GM23248 (cell line): Measurements from ENCODE around the gene STON2. TPM values are rescaled to one million over a fixed set of nuclear protein-coding genes. Genes with fewer than 3 reads are reported as not detected.
A peak's percentile ranks its signal among the peaks of the same experiment; 100 is the strongest.

ENCODE experiments used
- DNase-seq: peaks from one replicate; pipeline ENCODE4 v3.0.0-alpha.2; 2015
- H2AFZ ChIP-seq: fragments of 200-600 bp; sonication (generic); 2 replicates; pipeline ENCODE4 v1.6.1; 2016; ENCODE audit warnings: antibody characterized with exemption
- H3F3A ChIP-seq: fragments of 200-600 bp; sonication (generic); 2 replicates; pipeline ENCODE4 v1.6.1; 2016; ENCODE audit warnings: mild to moderate bottlenecking, antibody characterized with exemption, mixed run types; ENCODE audit not compliant: insufficient read depth
- H3K27ac ChIP-seq: fragments of 200-600 bp; sonication (generic); 2 replicates; pipeline ENCODE4 v1.5.1; 2016; ENCODE audit warnings: mild to moderate bottlenecking
- H3K27me3 ChIP-seq: fragments of 200-600 bp; sonication (generic); replicated peaks from 2 replicates; pipeline ENCODE4 v1.6.1; 2016; ENCODE audit warnings: mild to moderate bottlenecking; ENCODE audit not compliant: insufficient read depth
- H3K36me3 ChIP-seq: fragments of 200-600 bp; sonication (generic); 2 replicates; pipeline ENCODE4 v1.6.1; 2016; ENCODE audit warnings: low read depth, mild to moderate bottlenecking
- H3K4me1 ChIP-seq: fragments of 200-600 bp; sonication (generic); 2 replicates; pipeline ENCODE4 v1.6.1; 2016; ENCODE audit warnings: mild to moderate bottlenecking; ENCODE audit not compliant: insufficient read depth
- H3K4me2 ChIP-seq: fragments of 200-600 bp; sonication (generic); one replicate; pipeline ENCODE4 v1.6.1; 2016; ENCODE audit warnings: mild to moderate bottlenecking; ENCODE audit not compliant: unreplicated experiment
- H3K4me3 ChIP-seq: fragments of 200-600 bp; sonication (generic); 2 replicates; pipeline ENCODE4 v1.5.1; 2016; ENCODE audit warnings: mild to moderate bottlenecking
- H3K79me2 ChIP-seq: fragments of 200-600 bp; sonication (generic); 2 replicates; pipeline ENCODE4 v1.6.1; 2016; ENCODE audit warnings: mild to moderate bottlenecking; ENCODE audit not compliant: insufficient read depth
- H3K9ac ChIP-seq: fragments of 200-600 bp; sonication (generic); 2 replicates; pipeline ENCODE4 v1.6.1; 2016; ENCODE audit warnings: mild to moderate bottlenecking
- H3K9me2 ChIP-seq: fragments of 200-600 bp; sonication (generic); 2 replicates; pipeline ENCODE4 v1.6.1; 2016; ENCODE audit warnings: mixed run types, mild to moderate bottlenecking, moderate library complexity; ENCODE audit not compliant: insufficient read depth
- H3K9me3 ChIP-seq: fragments of 200-600 bp; sonication (generic); one replicate; pipeline ENCODE4 v1.6.1; 2017; ENCODE audit warnings: low read depth
- H4K20me1 ChIP-seq: fragments of 200-600 bp; sonication (generic); 2 replicates; pipeline ENCODE4 v1.6.0; 2016; ENCODE audit not compliant: insufficient read depth
- EZH2 ChIP-seq: fragments of 200-600 bp; sonication (generic); IDR thresholded peaks from 2 replicates; pipeline ENCODE4 v1.6.1; 2018; ENCODE audit warnings: antibody characterized with exemption, mild to moderate bottlenecking; ENCODE audit not compliant: insufficient read depth, poor library complexity, severe bottlenecking
- EZH2phosphoT487 ChIP-seq: fragments of 200-600 bp; sonication (generic); IDR thresholded peaks from 2 replicates; pipeline ENCODE4 v1.6.1; 2018; ENCODE audit warnings: antibody characterized with exemption, moderate library complexity, mild to moderate bottlenecking, low read depth; ENCODE audit not compliant: insufficient read depth
- WGBS, 2 experiments: methylation state at CpG; one replicate each; pipeline ENCODE4 v1.1.6; 2015 to 2017; ENCODE audit warnings: low lambda C conversion rate in 2 of 2, low coverage in 1 of 2; ENCODE audit errors: missing lambda C conversion rate in 2 of 2; 5-methylcytosine and 5-hydroxymethylcytosine counted together
- in situ Hi-C: fragments of 300-500 bp; cut with MboI; formaldehyde crosslinking; loops from 2 replicates; pipeline ENCODE4 v1.15.0; 2020
- polyA plus RNA-seq: library from polyadenylated mRNA; unstranded; fragments of >200 nt; fragmentation: Nextera tagmentation; extraction: Ambion mirVana; gene quantifications from 2 replicates; pipeline ENCODE4 v1.2.1, GENCODE V29; 2016
- total RNA-seq: library from RNA; depleted of rRNA; stranded (reverse); fragments of >200 nt; shearing (Covaris generic); gene quantifications from 2 replicates; pipeline ENCODE4 v1.2.3, GENCODE V29; 2014

STON2 gene
- total and polyA plus RNA-seq, 2 experiments from 2014 or later, result 0.14 TPM; not detected in 1

DNA sequence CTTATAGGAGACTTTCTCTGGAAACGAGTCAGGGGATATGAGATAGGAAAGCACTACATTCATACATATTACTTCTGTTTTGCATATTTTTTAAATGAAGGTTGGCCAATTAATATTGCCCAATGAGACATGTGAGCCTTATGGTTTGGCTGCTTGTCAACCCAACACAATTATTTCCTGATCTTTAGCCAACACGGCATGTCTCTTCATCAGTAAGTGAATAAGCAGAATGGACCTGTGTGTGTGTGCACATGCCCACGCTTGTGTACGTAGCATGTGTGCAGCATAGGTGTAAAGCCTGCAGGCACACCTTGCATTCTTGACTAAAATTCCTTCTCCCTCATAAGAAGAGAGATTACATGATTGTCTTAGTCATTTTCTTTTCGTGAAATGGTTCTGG is 88.3 kb downstream of the STON2 start:
- TF ChIP-seq EZH2 (no peak), EZH2phosphoT487 (no peak)
- in situ Hi-C loops, result no loop called here
- Histone ChIP-seq H3K27ac (no peak overlapping the region), H3K27me3 (0 out of 2 replicates have a peak, but pooled peaks cover 9% of the 10 kb centered on the region), H3K36me3 (no peaks in the 10 kb centered on the region), H3K9me2 (no peaks in the 10 kb centered on the region), H3K9ac (no peak overlapping the region), H4K20me1 (no peaks in the 10 kb centered on the region), H3K79me2 (no peaks in the 10 kb centered on the region), H3K4me2 (no peak overlapping the region), H3K4me3 (no peak overlapping the region), H3F3A (no peaks in the 10 kb centered on the region), H3K9me3 (no peaks in the 10 kb centered on the region), H2AFZ (no peak overlapping the region), H3K4me1 (no peaks in the 10 kb centered on the region)
- WGBS, 2 experiments, result 18 to 20% methylated on average over 5 of the region's 5 CpGs
- DNase-seq, result peak; percentile 1

DNA sequence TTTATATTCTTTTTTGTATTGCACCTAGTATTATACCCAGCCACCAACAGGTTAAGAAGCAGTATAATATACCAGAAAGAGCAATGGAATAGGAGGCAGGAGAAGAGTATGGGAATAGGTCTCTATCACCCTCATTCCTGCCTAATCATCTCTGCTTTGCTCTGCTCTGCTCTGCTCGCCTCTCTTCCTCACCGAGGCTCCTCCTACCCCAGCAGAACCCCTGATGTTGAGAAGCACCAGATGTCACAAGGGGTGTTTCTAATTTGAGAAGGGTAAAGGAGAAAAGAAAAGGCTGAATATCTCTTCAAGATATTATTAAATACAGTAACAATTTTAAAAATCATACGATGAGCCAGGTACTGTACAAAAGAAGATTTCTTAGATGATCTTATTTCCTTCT is 89.0 kb downstream of the STON2 start:
- no peak for DNase-seq
- TF ChIP-seq EZH2phosphoT487, result no peak
- no peak for TF ChIP-seq EZH2
- Histone ChIP-seq H3K27ac (no peak overlapping the region), H3K4me1 (no peaks in the 10 kb centered on the region), H3K4me3 (no peak overlapping the region), H3K9me2 (no peaks in the 10 kb centered on the region), H3F3A (no peaks in the 10 kb centered on the region), H3K27me3 (0 out of 2 replicates have a peak, but pooled peaks cover 9% of the 10 kb centered on the region), H3K36me3 (no peaks in the 10 kb centered on the region), H3K4me2 (no peak overlapping the region), H3K9ac (no peak overlapping the region), H3K79me2 (no peaks in the 10 kb centered on the region), H4K20me1 (no peaks in the 10 kb centered on the region), H3K9me3 (no peaks in the 10 kb centered on the region), H2AFZ (no peak overlapping the region)
- in situ Hi-C loops, result no loop called here
- 17% methylated on average over 3 of the region's 3 CpGs for WGBS, 2 experiments

DNA sequence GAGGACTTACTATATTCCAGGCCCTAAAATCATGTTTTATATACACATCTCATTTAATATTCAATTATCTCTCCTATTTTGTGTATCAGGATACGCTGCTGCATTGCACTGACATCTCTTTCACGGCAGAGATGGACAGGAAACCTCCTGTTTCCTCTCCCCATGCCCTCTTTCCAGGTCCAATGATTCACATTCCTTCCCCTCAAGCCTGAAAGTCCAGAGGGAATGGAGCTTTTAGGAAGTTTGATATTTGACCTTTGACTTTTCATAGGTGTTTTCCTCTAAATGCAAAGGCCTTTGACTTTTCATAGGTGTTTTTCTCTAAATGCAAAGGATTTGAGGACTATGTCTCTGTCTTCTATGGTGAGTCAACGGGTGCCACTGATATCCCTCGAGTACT is 89.5 kb downstream of the STON2 start:
- in situ Hi-C loops, result no loop called here
- Histone ChIP-seq H2AFZ (no peak overlapping the region), H3K27me3 (0 out of 2 replicates have a peak, but pooled peaks cover 9% of the 10 kb centered on the region), H3K9me2 (no peaks in the 10 kb centered on the region), H3K36me3 (no peaks in the 10 kb centered on the region), H3K27ac (no peak overlapping the region), H3K9me3 (no peaks in the 10 kb centered on the region), H3K79me2 (no peaks in the 10 kb centered on the region), H3K4me2 (no peak overlapping the region), H4K20me1 (no peaks in the 10 kb centered on the region), H3F3A (no peaks in the 10 kb centered on the region), H3K9ac (no peak overlapping the region), H3K4me1 (no peaks in the 10 kb centered on the region), H3K4me3 (no peak overlapping the region)
- DNase-seq, result no peak
- TF ChIP-seq EZH2, result no peak
- TF ChIP-seq EZH2phosphoT487, result no peak
- WGBS, 2 experiments, result 33 to 37% methylated on average over 4 of the region's 4 CpGs

DNA sequence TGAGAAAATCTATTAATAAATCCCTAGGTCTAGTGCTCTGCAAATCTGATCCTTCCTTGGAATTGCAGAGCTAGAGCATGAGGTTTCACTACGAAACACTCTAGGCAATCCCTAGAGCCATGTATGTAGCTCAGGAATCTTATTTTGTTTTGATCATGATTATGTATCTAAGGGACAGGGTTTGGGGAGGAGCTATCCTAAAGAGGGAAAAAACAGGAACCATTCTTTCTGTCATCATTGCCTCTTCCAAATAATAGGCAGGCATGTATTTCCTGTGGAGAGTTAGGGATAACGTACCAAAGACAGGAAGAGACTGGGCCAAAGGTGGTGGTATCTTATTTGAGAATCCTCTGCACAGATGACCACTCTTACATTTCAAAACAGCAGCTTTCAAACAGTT is 90.6 kb downstream of the STON2 start:
- in situ Hi-C loops, result no loop called here

DNA sequence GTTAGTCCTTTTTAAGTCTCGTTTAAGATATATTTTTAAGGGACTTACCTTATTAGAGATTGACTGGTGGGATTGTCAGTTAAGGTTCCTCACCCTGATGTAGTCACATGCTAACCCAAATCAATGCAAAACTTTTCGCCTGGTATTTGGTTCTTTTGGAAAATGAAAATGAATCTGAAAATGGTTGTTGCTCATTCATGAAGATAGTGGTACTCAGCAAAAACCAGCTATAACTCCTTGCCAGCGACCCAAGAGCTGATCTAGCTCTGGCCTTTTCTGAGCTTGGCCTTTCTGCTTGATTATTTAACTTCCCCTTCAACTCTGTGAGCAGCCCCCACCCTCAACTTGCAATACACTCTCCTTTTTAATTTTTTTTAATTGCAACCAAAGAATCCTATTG is 94.4 kb downstream of the STON2 start:
- H3K9me2 ChIP-seq, result no peaks in the 10 kb centered on the region
- no peak overlapping the region for H3K27ac ChIP-seq
- H3F3A ChIP-seq, result no peaks in the 10 kb centered on the region
- H3K9me3 ChIP-seq, result no peaks in the 10 kb centered on the region
- no peaks in the 10 kb centered on the region for H3K79me2 ChIP-seq
- no peaks in the 10 kb centered on the region for H3K27me3 ChIP-seq
- no peak for TF ChIP-seq EZH2phosphoT487
- TF ChIP-seq EZH2, result no peak
- no peaks in the 10 kb centered on the region for H3K36me3 ChIP-seq
- DNase-seq, result no peak
- H2AFZ ChIP-seq, result no peak overlapping the region
- in situ Hi-C loops, result no loop called here
- 42 to 44% methylated on average over 3 of the region's 3 CpGs for WGBS, 2 experiments
- no peak overlapping the region for H3K9ac ChIP-seq
- H3K4me3 ChIP-seq, result no peak overlapping the region
- no peak overlapping the region for H3K4me2 ChIP-seq
- no peaks in the 10 kb centered on the region for H4K20me1 ChIP-seq
- no peaks in the 10 kb centered on the region for H3K4me1 ChIP-seq

More for the DNA sequence above, 90.6 kb downstream of the STON2 start:
- H3K27ac ChIP-seq, result no peak overlapping the region
- no peak overlapping the region for H2AFZ ChIP-seq
- H3K4me2 ChIP-seq, result no peak overlapping the region
- H3K9me3 ChIP-seq, result no peaks in the 10 kb centered on the region
- no peaks in the 10 kb centered on the region for H3K4me1 ChIP-seq
- DNase-seq, result no peak
- no peak overlapping the region for H3K4me3 ChIP-seq
- no peaks in the 10 kb centered on the region for H3K36me3 ChIP-seq
- no peaks in the 10 kb centered on the region for H4K20me1 ChIP-seq
- no peaks in the 10 kb centered on the region for H3F3A ChIP-seq
- H3K79me2 ChIP-seq, result no peaks in the 10 kb centered on the region
- no peaks in the 10 kb centered on the region for H3K9me2 ChIP-seq
- H3K27me3 ChIP-seq, result 0 out of 2 replicates have a peak, but pooled peaks cover 9% of the 10 kb centered on the region
- TF ChIP-seq EZH2phosphoT487, result no peak
- no peak for TF ChIP-seq EZH2
- 60 to 70% methylated on average over 2 of the region's 2 CpGs for WGBS, 2 experiments
- no peak overlapping the region for H3K9ac ChIP-seq
